Measurements from ENCODE around the gene MACROD2.

The MACROD2 gene

GRCh38 chr20:15622368-15622767, 1627.1 kb downstream of the MACROD2 start:
- no peak for DNase-seq

- DNase-seq, result no peak
Observed at GRCh38 chr20:15623215-15623614, 1627.9 kb downstream of the MACROD2 start.

GRCh38 chr20:15625981-15626380, 1630.7 kb downstream of the MACROD2 start:
- no peak for DNase-seq

- DNase-seq, result no peak
Observed at GRCh38 chr20:15627089-15627488, 1631.8 kb downstream of the MACROD2 start.

- DNase-seq, result no peak
Observed at GRCh38 chr20:15627501-15627903, 1632.2 kb downstream of the MACROD2 start.

- no peak for DNase-seq
Observed at GRCh38 chr20:15628851-15629353, 1633.6 kb downstream of the MACROD2 start.

- no peak for DNase-seq
Observed at GRCh38 chr20:15630360-15630759, 1635.0 kb downstream of the MACROD2 start.

GRCh38 chr20:15632680-15633079, 1637.4 kb downstream of the MACROD2 start:
- DNase-seq, result no peak

GRCh38 chr20:15634102-15634501, 1638.8 kb downstream of the MACROD2 start:
- no peak for DNase-seq

- no peak for DNase-seq
Observed at GRCh38 chr20:15637546-15637945, 1642.2 kb downstream of the MACROD2 start.

GRCh38 chr20:15637950-15638754, 1642.8 kb downstream of the MACROD2 start:
- no peak for DNase-seq

GRCh38 chr20:15638816-15639215, 1643.5 kb downstream of the MACROD2 start:
- no peak for DNase-seq

- no peak for DNase-seq
Observed at GRCh38 chr20:15639839-15640238, 1644.5 kb downstream of the MACROD2 start.

- DNase-seq, result no peak
Observed at GRCh38 chr20:15642109-15642508, 1646.8 kb downstream of the MACROD2 start.

- DNase-seq, result no peak
Observed at GRCh38 chr20:15642676-15643075, 1647.4 kb downstream of the MACROD2 start.

GRCh38 chr20:15643713-15644112, 1648.4 kb downstream of the MACROD2 start:
- DNase-seq, result no peak

- no peak for DNase-seq
Observed at GRCh38 chr20:15645816-15646215, 1650.5 kb downstream of the MACROD2 start.

- no peak for DNase-seq
Observed at GRCh38 chr20:15653396-15654207, 1658.3 kb downstream of the MACROD2 start.

- peak; percentile 7 to 16 for DNase-seq
Observed at GRCh38 chr20:15654208-15654649, 1658.9 kb downstream of the MACROD2 start.

GRCh38 chr20:15655295-15655874, 1660.1 kb downstream of the MACROD2 start:
- no peak for DNase-seq

GRCh38 chr20:15656124-15656523, 1660.8 kb downstream of the MACROD2 start:
- no peak for DNase-seq

- no peak for DNase-seq
Observed at GRCh38 chr20:15658295-15658694, 1663.0 kb downstream of the MACROD2 start.

- no peak for DNase-seq
Observed at GRCh38 chr20:15673206-15673605, 1677.9 kb downstream of the MACROD2 start.
